SK-N-SH (cell line): Measurements from ENCODE around the gene THSD7B. TPM values are rescaled to one million over a fixed set of nuclear protein-coding genes. Genes with fewer than 3 reads are reported as not detected.

Experiments used
- CTCF ChIA-PET: fragments of 300-600, 350-600 bp; formaldehyde crosslinking; extraction: SDS; loops from one replicate; lab custom pipeline; 2021; lab: Yijun Ruan, JAX
- POLR2A ChIA-PET: fragments of 350-600 bp; sonication (Branson Sonifier 250); formaldehyde crosslinking; extraction: SDS; loops from one replicate; lab custom pipeline; 2020; ENCODE audit warnings: antibody characterized with exemption, inconsistent platforms; lab: Yijun Ruan, JAX
- DNase-seq: peaks from one replicate; pipeline ENCODE4 v3.0.0; 2012
- H2AFZ ChIP-seq: fragments of 200-600 bp; sonication (generic); 2 replicates; pipeline ENCODE4 v1.8.1; 2016; ENCODE audit warnings: antibody characterized with exemption, mild to moderate bottlenecking, low read depth
- H3F3A ChIP-seq: fragments of 200-600 bp; sonication (generic); replicated peaks from 2 replicates; pipeline ENCODE3; 2016; ENCODE audit warnings: antibody characterized with exemption, mild to moderate bottlenecking; ENCODE audit not compliant: insufficient read depth
- H3K27ac ChIP-seq, 2 experiments: fragments of 200-500 bp in 1 of 2; fragments of 200-600 bp in 1 of 2; sonication (Bioruptor generic) in 1 of 2; sonication (generic), shearing (Covaris generic) in 1 of 2; 2 replicates each; pipeline versions ENCODE4 v1.5.1 to v1.6.1; 2014 to 2016; ENCODE audit warnings: low read depth in 2 of 2, inconsistent platforms in 1 of 2, low read length in 1 of 2, mild to moderate bottlenecking in 1 of 2, mixed read lengths in 1 of 2
- H3K27me3 ChIP-seq: fragments of 200-600 bp; sonication (generic), shearing (Covaris generic); 2 replicates; pipeline ENCODE4 v1.6.1; 2016; ENCODE audit warnings: mixed run types; ENCODE audit not compliant: insufficient read depth
- H3K36me3 ChIP-seq, 2 experiments: fragments of 200-500 bp in 1 of 2; fragments of 200-600 bp in 1 of 2; sonication (Bioruptor generic) in 1 of 2; sonication (generic) in 1 of 2; replicated peaks in 1 of 2; 2 replicates each; pipeline versions ENCODE3 to v1.5.1; 2014 to 2016; ENCODE audit warnings: low read length in 1 of 2, mild to moderate bottlenecking in 1 of 2; ENCODE audit not compliant: insufficient read depth in 2 of 2, control insufficient read depth in 1 of 2
- H3K4me1 ChIP-seq, 2 experiments: fragments of 200-500 bp in 1 of 2; fragments of 200-600 bp in 1 of 2; sonication (Bioruptor generic) in 1 of 2; sonication (generic), shearing (Covaris generic) in 1 of 2; 2 replicates each; pipeline versions ENCODE4 v1.5.1 to v1.6.1; 2014 to 2016; ENCODE audit warnings: low read depth in 1 of 2, low read length in 1 of 2, mixed run types in 1 of 2; ENCODE audit not compliant: insufficient read depth in 2 of 2, control insufficient read depth in 1 of 2
- H3K4me2 ChIP-seq: fragments of 200-600 bp; sonication (generic), shearing (Covaris generic); 2 replicates; pipeline ENCODE4 v1.6.1; 2017; ENCODE audit warnings: mixed run types
- H3K4me3 ChIP-seq, 2 experiments: fragments of 200-500 bp in 1 of 2; fragments of 200-600 bp in 1 of 2; sonication (Bioruptor generic) in 1 of 2; sonication (generic), shearing (Covaris generic) in 1 of 2; 2 replicates each; pipeline versions ENCODE4 v1.5.1 to v1.8.1; 2014 to 2016; ENCODE audit warnings: low read depth in 2 of 2, inconsistent platforms in 1 of 2, low read length in 1 of 2, mild to moderate bottlenecking in 1 of 2, mixed read lengths in 1 of 2, moderate library complexity in 1 of 2
- H3K79me2 ChIP-seq: fragments of 200-600 bp; sonication (generic); 2 replicates; pipeline ENCODE4 v1.8.1; 2017; ENCODE audit warnings: mild to moderate bottlenecking; ENCODE audit not compliant: insufficient read depth
- H3K9ac ChIP-seq: fragments of 200-600 bp; sonication (generic); 2 replicates; pipeline ENCODE4 v1.6.1; 2017; ENCODE audit warnings: mixed run types
- H3K9me2 ChIP-seq: fragments of 200-600 bp; sonication (generic); 2 replicates; pipeline ENCODE4 v1.6.1; 2017; ENCODE audit warnings: mixed run types
- H3K9me3 ChIP-seq: fragments of 200-600 bp; sonication (generic); 2 replicates; pipeline ENCODE4 v1.6.1; 2017; ENCODE audit warnings: mixed run types, mild to moderate bottlenecking, moderate library complexity
- H4K20me1 ChIP-seq: fragments of 200-600 bp; sonication (generic); 2 replicates; pipeline ENCODE4 v1.6.1; 2017; ENCODE audit warnings: mild to moderate bottlenecking, mixed run types; ENCODE audit not compliant: insufficient read depth
- ELF1 ChIP-seq: IDR thresholded peaks from 2 replicates; pipeline ENCODE4 v1.4.0; 2012
- EP300 ChIP-seq, 2 experiments: IDR thresholded peaks; 2 replicates each; pipeline versions ENCODE4 v1.4.0 to v1.6.1; 2012; ENCODE audit warnings: borderline replicate concordance in 1 of 2, low read depth in 1 of 2, low read length in 1 of 2
- FOSL2 ChIP-seq: IDR thresholded peaks from 2 replicates; pipeline ENCODE4 v1.4.0; 2012; ENCODE audit warnings: low read depth, mild to moderate bottlenecking, moderate library complexity, borderline replicate concordance
- FOXM1 ChIP-seq: IDR thresholded peaks from 2 replicates; pipeline ENCODE4 v1.4.0; 2012; ENCODE audit warnings: low read depth, mild to moderate bottlenecking
- GABPA ChIP-seq: IDR thresholded peaks from 2 replicates; pipeline ENCODE4 v1.4.0; 2012; ENCODE audit warnings: low read depth, mild to moderate bottlenecking
- GATA2 ChIP-seq: sonication (generic); formaldehyde crosslinking; IDR thresholded peaks from 2 replicates; pipeline ENCODE4 v1.5.0; 2020; ENCODE audit warnings: mild to moderate bottlenecking, missing genetic modification reagents
- JUND ChIP-seq: IDR thresholded peaks from 2 replicates; pipeline ENCODE4 v1.4.0; 2012
- MXI1 ChIP-seq: IDR thresholded peaks from 2 replicates; pipeline ENCODE4 v1.6.1; 2012; ENCODE audit warnings: mild to moderate bottlenecking, low read depth, low read length, improper control_type of control experiment
- NFIC ChIP-seq: IDR thresholded peaks from 2 replicates; pipeline ENCODE4 v1.4.0; 2012; ENCODE audit warnings: borderline replicate concordance
- NRF1 ChIP-seq: IDR thresholded peaks from 2 replicates; pipeline ENCODE4 v1.6.1; 2012; ENCODE audit warnings: low read depth, mild to moderate bottlenecking, low read length
- POLR2AphosphoS5 ChIP-seq: IDR thresholded peaks from 2 replicates; pipeline ENCODE4 v1.6.1; 2012; ENCODE audit warnings: low read depth, low read length
- RAD21 ChIP-seq: IDR thresholded peaks from 2 replicates; pipeline ENCODE4 v1.6.1; 2012; ENCODE audit warnings: mild to moderate bottlenecking, low read length
- RFX5 ChIP-seq: IDR thresholded peaks from 2 replicates; pipeline ENCODE4 v1.6.1; 2012; ENCODE audit warnings: mild to moderate bottlenecking, improper control_type of control experiment, low read length
- SIN3A ChIP-seq: IDR thresholded peaks from 2 replicates; pipeline ENCODE4 v1.6.1; 2012; ENCODE audit warnings: low read depth, mild to moderate bottlenecking, low read length, moderate library complexity, borderline replicate concordance
- SMC3 ChIP-seq: IDR thresholded peaks from 2 replicates; pipeline ENCODE4 v1.6.1; 2012; ENCODE audit warnings: low read depth, low read length, improper control_type of control experiment
- USF2 ChIP-seq: fragments of 150-350 bp; IDR thresholded peaks from 2 replicates; pipeline ENCODE4 v1.6.1; 2017; ENCODE audit warnings: antibody characterized with exemption, low read length, low read depth, borderline replicate concordance
- WGBS: methylation state at CpG from one replicate; pipeline ENCODE4 v1.1.6; 2017; ENCODE audit warnings: low lambda C conversion rate; 5-methylcytosine and 5-hydroxymethylcytosine counted together
- polyA plus RNA-seq, 3 experiments: library from polyadenylated mRNA; depleted of rRNA; stranded (reverse); fragments of >200 nt; gene quantifications; 2 replicates each; pipeline ENCODE4 v1.2.3, GENCODE V29; 2012
- TF ChIP-seq, protein P1 (sequence below): IDR thresholded peaks from 2 replicates; pipeline ENCODE4 v1.4.0; 2012; ENCODE audit warnings: low read depth, borderline replicate concordance

The THSD7B gene
- polyA plus RNA-seq, 1 of the 3 experiments (the other 2 are of a cell fraction) = not detected

- Histone ChIP-seq H3K4me2 (no peak overlapping the region), H3K36me3 (no peaks in the 10 kb centered on the region), H3K27me3 (no peaks in the 10 kb centered on the region), H2AFZ (no peak overlapping the region), H3K9me3 (no peaks in the 10 kb centered on the region), H4K20me1 (no peaks in the 10 kb centered on the region), H3K9ac (no peak overlapping the region), H3K4me1 (peaks cover 0 to 25% of the 10 kb centered on the region in 2 experiments; a peak in 2 of 4 replicates), H3K27ac (no peak overlapping the region), H3K79me2 (no peaks in the 10 kb centered on the region), H3K9me2 (no peaks in the 10 kb centered on the region), H3K4me3 (no peak overlapping the region), H3F3A (no peaks in the 10 kb centered on the region)
- WGBS = 38% methylated on average over 2 of the region's 2 CpGs
- POLR2A ChIA-PET = no interaction called here
- DNase-seq = no peak
- TF ChIP-seq GABPA (no peak), EP300 (IDR thresholded peaks at IDR 0.05; ENCODE audit: borderline replicate concordance in 1 of 2, low read depth in 1 of 2, low read length in 1 of 2) (no peak), USF2 (no peak), RAD21 (no peak), SIN3A (no peak), SMC3 (no peak), JUND (no peak), NRF1 (no peak), ELF1 (no peak), MXI1 (no peak), NFIC (no peak), FOXM1 (no peak), RFX5 (no peak), GATA2 (CRISPR knock-in tag) (no peak), FOSL2 (no peak), POLR2AphosphoS5 (no peak)
- TF ChIP-seq, protein P1, sequence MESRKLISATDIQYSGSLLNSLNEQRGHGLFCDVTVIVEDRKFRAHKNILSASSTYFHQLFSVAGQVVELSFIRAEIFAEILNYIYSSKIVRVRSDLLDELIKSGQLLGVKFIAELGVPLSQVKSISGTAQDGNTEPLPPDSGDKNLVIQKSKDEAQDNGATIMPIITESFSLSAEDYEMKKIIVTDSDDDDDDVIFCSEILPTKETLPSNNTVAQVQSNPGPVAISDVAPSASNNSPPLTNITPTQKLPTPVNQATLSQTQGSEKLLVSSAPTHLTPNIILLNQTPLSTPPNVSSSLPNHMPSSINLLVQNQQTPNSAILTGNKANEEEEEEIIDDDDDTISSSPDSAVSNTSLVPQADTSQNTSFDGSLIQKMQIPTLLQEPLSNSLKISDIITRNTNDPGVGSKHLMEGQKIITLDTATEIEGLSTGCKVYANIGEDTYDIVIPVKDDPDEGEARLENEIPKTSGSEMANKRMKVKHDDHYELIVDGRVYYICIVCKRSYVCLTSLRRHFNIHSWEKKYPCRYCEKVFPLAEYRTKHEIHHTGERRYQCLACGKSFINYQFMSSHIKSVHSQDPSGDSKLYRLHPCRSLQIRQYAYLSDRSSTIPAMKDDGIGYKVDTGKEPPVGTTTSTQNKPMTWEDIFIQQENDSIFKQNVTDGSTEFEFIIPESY = no peak
- CTCF ChIA-PET = no interaction called here
These were observed 421.9 kb downstream of the THSD7B start for GRCh38 chr2:137187216-137187615.
